NCI-H2171 treated with DMSO at 0.1 percent for 48 hours (cell line): ENCODE results near the gene ERVH48-1.
"Not testable (repeated sequence)": the region's sequence is repeated elsewhere in the genome, so short reads cannot be mapped to it uniquely, and the experiment has no call there.

Experiments
- DNase-seq: peaks from one replicate; lab custom pipeline; 2025; lab: John Stamatoyannopoulos, UW

ERVH48-1 gene

DNA sequence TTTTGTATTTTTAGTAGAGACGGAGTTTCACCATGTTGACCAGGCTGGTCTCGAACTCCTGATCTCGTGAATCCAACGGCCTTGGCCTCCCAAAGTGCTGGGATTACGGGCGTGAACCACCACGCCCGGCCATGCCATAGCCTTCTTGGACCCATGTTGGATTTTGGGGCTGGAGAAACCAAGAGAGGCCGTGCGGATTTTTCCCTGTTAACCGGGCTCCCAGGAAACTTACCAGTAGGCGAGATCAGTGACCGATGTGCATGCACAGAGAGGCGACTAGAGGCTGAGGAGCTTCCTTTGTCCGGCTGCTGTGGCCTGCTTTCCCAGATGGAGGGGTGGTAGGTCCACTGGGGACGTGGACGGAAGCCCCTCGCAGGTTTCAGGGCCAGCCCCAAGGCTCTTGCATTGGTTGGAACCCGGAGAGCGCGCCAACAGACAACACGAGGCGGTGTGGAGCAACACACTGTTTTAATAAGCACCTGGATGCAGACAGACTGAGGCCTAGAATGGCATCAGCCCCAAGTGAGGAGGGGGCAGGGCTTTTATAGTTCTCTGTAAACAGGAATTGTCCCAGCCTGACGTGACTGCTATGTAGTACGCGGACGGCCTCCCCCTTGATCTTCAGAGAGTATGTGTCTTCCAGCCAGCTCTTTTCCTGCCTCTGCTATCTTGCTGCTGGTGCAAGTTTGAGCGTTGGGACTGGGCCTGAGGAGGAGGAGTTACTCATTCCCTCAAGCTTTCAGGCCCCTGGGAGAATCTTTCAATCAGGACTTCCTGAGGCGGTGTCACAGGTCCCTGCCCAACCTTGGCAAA, at the start of gene ERVH48-1:
Gene ERVH48-1, minus strand, starts transcription at position 517 of the 813 bp plus-strand sequence. CDS start 6,624 bp downstream, outside the sequence.
- no peak for DNase-seq

DNA sequence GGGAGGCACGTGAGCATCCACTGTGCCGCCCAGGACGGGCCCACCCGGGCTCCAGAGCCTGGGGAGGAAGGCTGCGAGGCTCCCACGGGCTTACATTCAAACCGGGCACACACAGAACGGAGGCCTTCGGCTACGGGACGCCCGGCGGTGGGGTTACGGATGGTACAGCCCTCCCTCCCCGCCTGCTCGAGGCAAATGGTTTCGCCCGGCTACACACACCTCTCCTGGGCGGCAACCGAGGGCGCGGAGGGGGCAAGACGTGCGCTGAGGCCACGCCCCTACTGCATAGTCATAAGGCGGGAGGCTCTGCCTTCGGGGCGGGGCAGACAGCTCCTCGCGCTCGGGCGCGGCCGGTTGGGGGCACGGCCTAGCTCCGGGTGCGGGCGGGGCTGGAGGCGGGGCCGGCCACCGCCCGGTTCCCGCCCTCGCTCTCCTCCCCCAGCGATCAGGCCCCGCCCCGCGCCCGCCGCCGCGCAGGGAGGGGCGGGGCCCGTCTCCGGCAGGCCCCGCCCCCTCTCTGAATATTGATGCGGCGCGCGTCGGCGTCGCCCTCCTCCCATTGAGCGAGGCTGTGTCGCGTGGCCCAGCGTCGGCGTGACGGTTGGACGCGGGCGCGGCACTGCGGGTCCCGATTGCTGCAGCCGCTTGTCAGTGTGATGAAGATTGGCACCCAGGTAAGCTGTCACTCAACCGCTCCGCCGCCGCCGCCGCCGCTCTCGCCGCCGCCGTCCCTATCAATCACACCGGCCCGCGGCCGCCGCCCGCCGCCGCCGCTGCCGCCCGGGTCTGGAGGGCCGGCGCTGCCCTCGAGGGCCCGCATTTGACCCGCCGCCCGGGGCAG, 48.8 kb upstream of the ERVH48-1 start, which contains the start of gene PKNOX1:
Gene PKNOX1, plus strand, starts transcription at position 572 of the 841 bp plus-strand sequence. CDS start 29,820 bp downstream, outside the sequence.
- DNase-seq: peak; percentile 98

DNA sequence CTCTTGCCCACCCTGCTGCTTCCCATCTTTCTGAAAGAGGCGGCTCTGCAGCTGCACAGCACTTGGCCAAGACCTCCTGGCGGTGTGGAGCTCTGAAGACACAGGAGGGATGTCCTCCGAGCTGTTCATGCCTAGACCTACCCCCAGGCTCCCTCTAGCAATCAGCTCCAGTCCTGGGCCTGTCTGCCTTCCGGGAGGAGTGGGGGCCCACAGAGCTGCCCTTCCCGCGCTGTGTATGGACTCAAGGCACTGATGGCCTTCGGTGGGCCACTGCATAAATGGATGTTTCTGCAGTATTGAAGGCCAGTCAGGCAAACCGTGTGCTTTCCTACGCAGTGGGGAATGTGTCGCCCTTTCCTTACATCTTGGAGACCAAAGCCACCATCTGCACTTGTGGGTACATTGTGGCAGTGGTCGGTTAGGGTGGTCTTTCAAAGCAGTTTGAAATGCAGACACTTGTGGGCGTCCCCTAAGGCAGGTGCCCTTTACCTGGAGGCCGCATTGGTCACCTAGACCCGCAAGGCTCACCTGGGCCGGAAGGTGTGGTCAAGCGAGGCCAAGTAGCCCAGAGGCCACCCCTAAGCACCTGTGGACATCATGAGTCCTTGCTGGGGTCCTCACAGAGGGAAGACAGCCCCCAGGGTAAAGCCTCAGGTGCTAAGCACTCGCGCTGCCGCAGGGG, 48.0 kb upstream of the ERVH48-1 start:
- DNase-seq: no peak

- DNase-seq: no peak
Measured at GRCh38 chr21:42971897-42972275, 46.5 kb upstream of the ERVH48-1 start.

GRCh38 chr21:42970946-42971653, 45.7 kb upstream of the ERVH48-1 start:
- DNase-seq: no peak

GRCh38 chr21:42969193-42969600, 43.8 kb upstream of the ERVH48-1 start:
- DNase-seq: no peak

DNA sequence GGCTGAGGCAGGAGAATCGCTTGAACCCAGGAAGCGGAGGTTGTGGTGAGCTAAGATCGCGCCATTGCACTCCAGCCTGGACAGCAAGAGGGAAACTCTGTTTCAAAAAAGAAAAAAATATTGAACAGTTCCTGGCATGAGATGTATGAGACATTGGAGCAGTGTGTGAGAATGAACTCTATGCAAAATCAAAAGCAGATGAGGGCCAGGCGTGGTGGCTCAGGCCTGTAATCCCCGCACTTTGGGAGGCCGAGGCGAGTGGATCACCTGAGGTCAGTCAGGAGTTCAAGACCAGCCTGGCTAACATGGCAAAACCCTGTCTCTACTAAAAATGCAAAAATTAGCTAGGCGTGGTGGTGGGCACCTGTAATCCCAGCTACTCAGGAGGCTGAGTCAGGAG, 42.2 kb upstream of the ERVH48-1 start:
- not testable (repeated sequence) for DNase-seq

- DNase-seq: no peak
Measured at GRCh38 chr21:42965211-42965560, 39.8 kb upstream of the ERVH48-1 start.

DNA sequence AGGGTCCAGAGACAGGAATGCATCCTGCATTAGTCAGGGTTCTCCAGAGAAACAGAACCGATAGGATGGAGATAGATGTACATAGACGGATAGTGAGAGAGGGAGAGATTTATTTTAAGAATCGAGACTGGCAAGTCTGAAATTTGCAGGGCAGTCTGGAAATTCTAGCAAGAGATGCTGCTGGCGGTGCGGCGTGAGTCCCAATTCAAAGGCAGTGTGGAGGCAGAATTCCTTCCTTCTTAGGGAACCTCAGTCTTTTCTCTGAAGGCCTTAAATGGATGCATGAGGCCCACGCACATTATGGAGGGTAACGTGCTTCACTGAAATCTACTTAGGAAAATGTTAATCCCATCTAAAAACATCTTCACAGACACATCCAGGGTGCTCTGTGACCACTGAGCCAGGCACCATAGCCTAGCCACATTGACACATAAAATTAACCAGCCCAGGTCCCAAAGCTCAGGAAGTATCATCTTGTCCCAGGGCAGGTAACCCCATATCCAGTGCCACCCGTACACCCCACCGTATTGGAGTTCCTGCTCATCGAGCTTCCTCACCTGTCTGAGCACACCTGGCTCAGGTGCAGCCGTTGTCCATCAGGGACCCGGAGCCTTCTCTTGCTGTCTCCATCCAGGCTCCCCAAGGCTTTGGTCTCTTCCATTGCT, 39.2 kb upstream of the ERVH48-1 start:
- DNase-seq: no peak

DNA sequence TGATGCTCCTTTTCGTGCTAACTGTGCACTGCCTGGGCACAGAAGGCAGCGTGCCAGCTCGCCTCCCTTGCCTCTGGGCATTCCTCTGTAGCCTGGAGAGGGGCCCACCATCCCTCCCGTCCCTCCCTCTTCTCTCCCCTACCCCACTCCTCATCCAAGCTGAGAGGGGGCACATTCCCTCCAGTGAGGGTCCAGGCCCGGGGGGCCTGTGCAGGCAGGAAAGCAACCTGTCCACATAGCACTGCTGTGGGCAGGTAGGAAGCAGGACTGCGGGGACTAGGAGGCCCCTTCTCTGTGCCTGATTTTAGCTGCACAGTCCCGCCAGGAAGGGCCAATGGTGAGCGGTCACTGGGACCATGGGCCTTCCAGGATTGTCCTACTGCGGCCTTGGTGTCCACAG, 38.7 kb upstream of the ERVH48-1 start:
- no peak for DNase-seq

GRCh38 chr21:42962380-42963007, 37.1 kb upstream of the ERVH48-1 start:
- no peak for DNase-seq

- no peak for DNase-seq
Measured at GRCh38 chr21:42959728-42960127, 34.3 kb upstream of the ERVH48-1 start.

- DNase-seq: not testable (repeated sequence)
Measured at GRCh38 chr21:42958122-42958521, 32.7 kb upstream of the ERVH48-1 start.

- DNase-seq: no peak
Measured at GRCh38 chr21:42956824-42957630, 31.6 kb upstream of the ERVH48-1 start.

GRCh38 chr21:42951193-42951592, 25.8 kb upstream of the ERVH48-1 start:
- not testable (repeated sequence) for DNase-seq

DNA sequence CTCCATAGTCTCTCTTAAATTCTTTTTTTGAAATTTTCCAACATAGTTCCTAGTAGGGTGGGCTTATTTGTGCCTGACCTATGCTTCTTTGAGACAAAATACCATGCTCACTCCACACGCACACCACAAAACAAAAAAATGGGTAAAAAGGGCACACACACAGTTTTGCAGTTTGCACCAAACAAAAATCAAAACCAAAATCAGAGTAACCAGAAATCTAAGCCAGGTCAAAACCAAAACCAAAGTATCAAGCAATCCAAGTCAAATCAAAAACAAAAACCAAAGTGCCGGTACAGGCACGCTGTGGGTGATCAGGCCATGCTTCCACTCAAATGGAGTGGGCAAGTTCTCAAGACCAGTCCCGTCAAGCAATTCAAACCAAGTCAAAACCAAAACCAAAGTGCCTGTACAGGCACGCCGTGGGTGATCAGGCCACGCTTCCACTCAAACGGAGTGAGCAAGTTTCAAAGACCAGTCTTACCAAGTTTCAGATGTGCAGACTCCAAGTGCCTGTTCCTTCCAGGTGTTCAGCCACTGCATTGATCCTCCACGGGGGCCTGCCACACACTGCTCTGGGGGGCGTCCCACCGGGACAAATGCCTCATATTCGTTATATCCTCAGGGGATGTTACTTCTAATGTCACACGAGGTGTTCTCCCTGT, 23.8 kb upstream of the ERVH48-1 start:
- not testable (repeated sequence) for DNase-seq

DNA sequence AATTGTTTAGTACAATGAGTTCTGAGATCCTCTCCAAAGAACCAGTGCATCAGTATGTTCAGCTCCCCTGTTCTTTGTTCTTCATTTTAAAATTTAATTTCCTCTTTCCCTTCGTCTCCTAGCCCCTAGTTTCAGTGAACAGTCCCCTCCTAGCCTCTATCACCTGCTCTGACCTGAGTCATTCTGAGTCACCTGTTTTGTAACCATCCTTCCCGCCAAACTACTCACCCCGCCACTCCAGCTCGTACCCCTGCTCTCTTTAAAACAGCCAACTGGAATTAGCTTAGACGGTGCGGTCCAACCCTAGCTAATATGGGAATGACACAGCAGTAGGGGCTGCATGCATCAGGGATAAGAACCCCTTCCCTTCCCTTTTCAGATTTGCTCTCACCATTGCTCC, 16.8 kb upstream of the ERVH48-1 start:
- DNase-seq: no peak

DNA sequence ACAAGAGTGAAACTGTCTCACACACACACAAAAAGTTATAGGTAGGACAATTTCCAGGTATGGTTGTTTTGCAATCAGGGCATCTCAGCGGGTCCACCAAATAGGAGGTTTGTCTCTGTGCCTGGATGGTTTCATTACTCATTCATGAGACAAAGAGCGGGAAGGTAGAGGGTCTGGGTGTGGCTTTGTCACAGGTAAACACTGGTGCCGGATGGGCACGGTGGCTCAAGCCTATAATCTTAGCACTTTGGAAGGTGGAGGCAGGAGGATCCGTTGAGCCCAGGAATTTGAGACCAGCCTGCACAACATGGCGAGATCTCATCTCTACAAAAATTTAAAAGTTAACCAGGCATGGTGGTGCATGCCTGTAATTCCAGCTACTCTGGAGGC, 16.3 kb upstream of the ERVH48-1 start:
- DNase-seq: no peak
